Peyer's patch (tissue), 4 donors: ENCODE data around the gene UVSSA.

Source experiments
- POLR2A ChIP-seq, 2 donors: fragments of 450-650 bp; IDR thresholded peaks; one replicate each; pipeline ENCODE4 v1.5.1; 2017; ENCODE audit warnings: antibody characterized with exemption in 2 of 2, mild to moderate bottlenecking in 2 of 2, moderate library complexity in 2 of 2
- TF ChIP-seq, protein P1 (sequence below), 6 experiments: fragments of 450-650 bp in 4 of 6; fragments of 200-600 bp in 2 of 6; sonication (generic) in 1 of 6; IDR thresholded peaks; one replicate each; pipeline ENCODE4 v1.5.1; 2017 to 2019; ENCODE audit warnings: antibody characterized with exemption in 6 of 6, mild to moderate bottlenecking in 3 of 6, moderate library complexity in 1 of 6

DNA sequence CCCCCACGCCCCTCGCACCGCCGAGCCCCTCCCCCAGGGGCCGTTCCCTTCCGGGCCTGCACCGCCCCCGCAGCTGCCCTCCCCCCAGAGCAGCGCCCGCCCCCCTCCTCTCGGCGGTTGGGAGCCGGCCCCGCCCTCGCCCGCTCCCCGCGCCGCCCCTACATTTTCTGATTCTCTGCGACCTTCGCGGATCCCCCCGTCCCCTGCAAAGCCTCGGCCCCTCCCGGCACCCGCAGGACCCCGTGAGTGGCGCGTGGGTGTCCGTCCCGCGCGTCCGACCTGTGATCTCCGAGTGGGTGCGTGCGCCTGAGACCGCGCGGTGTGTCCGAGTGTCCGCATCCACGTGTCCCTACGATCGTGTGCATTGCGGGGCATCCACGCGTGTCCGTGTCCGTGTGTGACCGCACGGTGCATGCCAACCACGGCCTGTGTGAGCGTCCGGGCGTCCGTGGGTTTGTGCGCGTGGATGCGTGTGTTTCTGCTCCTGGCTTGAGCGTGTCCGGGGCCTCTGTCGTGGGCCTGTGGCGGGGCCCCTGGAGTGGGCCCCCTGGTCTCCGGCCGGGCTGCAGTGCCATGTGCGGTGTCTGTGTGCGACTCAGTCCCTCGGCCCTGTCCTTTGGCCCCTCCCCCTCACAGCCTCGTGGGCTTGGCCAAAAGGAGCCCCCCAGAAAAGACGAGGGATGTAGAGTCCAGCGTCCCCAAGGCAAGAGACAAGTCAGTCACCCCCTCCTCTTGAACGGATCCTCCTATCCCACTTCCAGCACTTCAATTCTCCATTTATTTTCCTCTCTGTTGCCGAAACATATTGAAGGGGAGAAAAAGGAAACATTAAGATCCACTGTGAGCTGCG lies 68.0 kb downstream of the UVSSA start:
- TF ChIP-seq, protein P1, sequence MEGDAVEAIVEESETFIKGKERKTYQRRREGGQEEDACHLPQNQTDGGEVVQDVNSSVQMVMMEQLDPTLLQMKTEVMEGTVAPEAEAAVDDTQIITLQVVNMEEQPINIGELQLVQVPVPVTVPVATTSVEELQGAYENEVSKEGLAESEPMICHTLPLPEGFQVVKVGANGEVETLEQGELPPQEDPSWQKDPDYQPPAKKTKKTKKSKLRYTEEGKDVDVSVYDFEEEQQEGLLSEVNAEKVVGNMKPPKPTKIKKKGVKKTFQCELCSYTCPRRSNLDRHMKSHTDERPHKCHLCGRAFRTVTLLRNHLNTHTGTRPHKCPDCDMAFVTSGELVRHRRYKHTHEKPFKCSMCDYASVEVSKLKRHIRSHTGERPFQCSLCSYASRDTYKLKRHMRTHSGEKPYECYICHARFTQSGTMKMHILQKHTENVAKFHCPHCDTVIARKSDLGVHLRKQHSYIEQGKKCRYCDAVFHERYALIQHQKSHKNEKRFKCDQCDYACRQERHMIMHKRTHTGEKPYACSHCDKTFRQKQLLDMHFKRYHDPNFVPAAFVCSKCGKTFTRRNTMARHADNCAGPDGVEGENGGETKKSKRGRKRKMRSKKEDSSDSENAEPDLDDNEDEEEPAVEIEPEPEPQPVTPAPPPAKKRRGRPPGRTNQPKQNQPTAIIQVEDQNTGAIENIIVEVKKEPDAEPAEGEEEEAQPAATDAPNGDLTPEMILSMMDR (IDR thresholded peaks at IDR 0.05), result no peak
- no peak for TF ChIP-seq POLR2A (IDR thresholded peaks at IDR 0.05)
